GM19467 (cell line): ENCODE results near the gene S100A7A.
"Not testable (repeated sequence)": the region's sequence is repeated elsewhere in the genome, so short reads cannot be mapped to it uniquely, and the experiment has no call there.

Source experiments
- ATAC-seq: cut with Tn5 transposase; IDR thresholded peaks from one replicate; pipeline ENCODE4 v1.9.1; 2021; ENCODE audit warnings: mild to moderate bottlenecking, moderate library complexity; ENCODE audit not compliant: unreplicated experiment

S100A7A gene

GRCh38 chr1:153422450-153423068, 6.2 kb downstream of the S100A7A start:
- ATAC-seq, result no peak

- ATAC-seq, result no peak
These were observed 10.5 kb downstream of the S100A7A start for GRCh38 chr1:153426809-153427208.

- ATAC-seq, result no peak
These were observed 11.8 kb downstream of the S100A7A start for GRCh38 chr1:153428073-153428638.

- no peak for ATAC-seq
These were observed 12.5 kb downstream of the S100A7A start for GRCh38 chr1:153428791-153429190.

- no peak for ATAC-seq
These were observed 13.2 kb downstream of the S100A7A start for GRCh38 chr1:153429266-153430165.

GRCh38 chr1:153430166-153430553, 13.8 kb downstream of the S100A7A start:
- ATAC-seq, result no peak

GRCh38 chr1:153430561-153430960, 14.2 kb downstream of the S100A7A start:
- no peak for ATAC-seq

- no peak for ATAC-seq
These were observed 14.7 kb downstream of the S100A7A start for GRCh38 chr1:153431002-153431401.

- ATAC-seq, result no peak
These were observed 15.1 kb downstream of the S100A7A start for GRCh38 chr1:153431427-153431826.

- no peak for ATAC-seq
These were observed 15.6 kb downstream of the S100A7A start for GRCh38 chr1:153431928-153432327.

- ATAC-seq, result no peak
These were observed 16.8 kb downstream of the S100A7A start for GRCh38 chr1:153432874-153433681.

GRCh38 chr1:153434746-153435455, 18.6 kb downstream of the S100A7A start:
- no peak for ATAC-seq

GRCh38 chr1:153437236-153437635, 20.9 kb downstream of the S100A7A start:
- ATAC-seq, result no peak

GRCh38 chr1:153438599-153438998, 22.3 kb downstream of the S100A7A start:
- ATAC-seq, result no peak

GRCh38 chr1:153439273-153439672, 23.0 kb downstream of the S100A7A start:
- no peak for ATAC-seq

GRCh38 chr1:153441238-153441755, 25.0 kb downstream of the S100A7A start:
- ATAC-seq, result no peak

- ATAC-seq, result no peak
These were observed 27.2 kb downstream of the S100A7A start for GRCh38 chr1:153443486-153443885.

- no peak for ATAC-seq
These were observed 27.8 kb downstream of the S100A7A start for GRCh38 chr1:153444078-153444477.

GRCh38 chr1:153447498-153448170, 31.3 kb downstream of the S100A7A start:
- ATAC-seq, result no peak

- not testable (repeated sequence) for ATAC-seq
These were observed 32.5 kb downstream of the S100A7A start for GRCh38 chr1:153448851-153449250.
